ENCODE data around the gene MYZAP.

DNA sequence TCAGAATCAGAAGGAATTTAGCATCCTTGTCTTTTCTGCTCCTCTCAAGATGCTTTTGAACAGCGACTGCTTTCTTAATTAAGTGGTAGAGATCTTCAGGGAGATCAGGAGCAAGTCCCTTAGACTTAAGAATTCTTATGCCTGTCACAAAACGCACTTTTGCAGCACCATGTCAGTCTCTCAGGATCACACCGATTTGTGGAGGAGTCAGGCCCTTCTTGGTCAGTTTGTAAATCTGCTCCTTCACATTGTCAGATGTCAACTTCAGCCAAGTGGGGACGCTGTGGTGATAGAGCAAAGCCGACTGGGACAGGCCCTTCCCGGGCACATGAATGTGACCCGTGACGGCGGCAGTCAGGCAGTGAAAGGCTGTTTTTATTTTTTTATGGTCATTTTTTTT, 35.7 kb upstream of the MYZAP start:
- TF ChIP-seq JUND (IDR thresholded peaks at IDR 0.05; ENCODE audit: low read depth, low read length): no peak
- TF ChIP-seq JUNB (IDR thresholded peaks at IDR 0.05): no peak

Data from GM12878 (cell line).